Measurements from ENCODE around the gene PSTPIP1. TPM values are rescaled to one million over a fixed set of nuclear protein-coding genes. Genes with fewer than 3 reads are reported as not detected.

Gene PSTPIP1
- total and polyA plus RNA-seq, 8 donors, result 1.8 to 52.9 (median 3.4) TPM

GRCh38 chr15:77070495-77071304, 75.8 kb downstream of the PSTPIP1 start, which contains the start of gene TSPAN3:
TSS of gene TSPAN3 (minus strand) at chr15:77071109. CDS start at chr15:77070954, 155 bp downstream.
- peak; percentile 92 for ATAC-seq
- intact Hi-C loops (cut with DNase I), result no loop called here
- H3K9me3 ChIP-seq, result no peaks in the 10 kb centered on the region
- peak within 1 kb of the TSS; percentile 87 to 94 for H3K27ac ChIP-seq
- peak within 1 kb of the TSS; percentile 65 to 72 for H3K4me3 ChIP-seq
- DNase-seq, result peak; percentile 91 to 98 (median 95)
- H3K4me1 ChIP-seq, result peaks cover 25 to 51% of the 10 kb centered on the region in 2 donors
- no peaks in the 10 kb centered on the region for H3K27me3 ChIP-seq
- TF ChIP-seq CTCF (IDR thresholded peaks at IDR 0.05), result no peak
- no peaks in the 10 kb centered on the region for H3K36me3 ChIP-seq

GRCh38 chr15:77071305-77072223, 76.6 kb downstream of the PSTPIP1 start:
- TF ChIP-seq CTCF (IDR thresholded peaks at IDR 0.05), result no peak
- Histone ChIP-seq H3K36me3 (no peaks in the 10 kb centered on the region), H3K27me3 (no peaks in the 10 kb centered on the region), H3K4me1 (peaks cover 25 to 43% of the 10 kb centered on the region in 2 donors), H3K27ac (peak overlapping the region; percentile 87 to 94), H3K4me3 (peak overlapping the region in 1 of 2 donors; percentile 72), H3K9me3 (no peaks in the 10 kb centered on the region)
- intact Hi-C loops (cut with DNase I), result no loop called here
- ATAC-seq (peak; percentile 4), DNase-seq (no peak)

- intact Hi-C loops (cut with DNase I), result no loop called here
- Histone ChIP-seq H3K4me3 (no peak overlapping the region), H3K9me3 (no peaks in the 10 kb centered on the region), H3K36me3 (no peaks in the 10 kb centered on the region), H3K27ac (no peak overlapping the region), H3K27me3 (no peaks in the 10 kb centered on the region), H3K4me1 (peaks cover 3 to 24% of the 10 kb centered on the region in 2 donors)
- no peak for TF ChIP-seq CTCF (IDR thresholded peaks at IDR 0.05)
- ATAC-seq (no peak), DNase-seq (no peak)
These were observed 79.4 kb downstream of the PSTPIP1 start for GRCh38 chr15:77074350-77074749.

GRCh38 chr15:77075528-77075927, 80.6 kb downstream of the PSTPIP1 start:
- TF ChIP-seq CTCF (IDR thresholded peaks at IDR 0.05), result no peak
- Histone ChIP-seq H3K27me3 (no peaks in the 10 kb centered on the region), H3K9me3 (no peaks in the 10 kb centered on the region), H3K4me3 (no peak overlapping the region), H3K27ac (no peak overlapping the region), H3K36me3 (no peaks in the 10 kb centered on the region), H3K4me1 (peaks cover 3 to 14% of the 10 kb centered on the region in 2 donors)
- DNase-seq, result no peak
- no peak for ATAC-seq
- intact Hi-C loops (cut with DNase I), result no loop called here

All from left lung (tissue), 10 donors.